ENCODE data around the gene CRACR2A.

DNA sequence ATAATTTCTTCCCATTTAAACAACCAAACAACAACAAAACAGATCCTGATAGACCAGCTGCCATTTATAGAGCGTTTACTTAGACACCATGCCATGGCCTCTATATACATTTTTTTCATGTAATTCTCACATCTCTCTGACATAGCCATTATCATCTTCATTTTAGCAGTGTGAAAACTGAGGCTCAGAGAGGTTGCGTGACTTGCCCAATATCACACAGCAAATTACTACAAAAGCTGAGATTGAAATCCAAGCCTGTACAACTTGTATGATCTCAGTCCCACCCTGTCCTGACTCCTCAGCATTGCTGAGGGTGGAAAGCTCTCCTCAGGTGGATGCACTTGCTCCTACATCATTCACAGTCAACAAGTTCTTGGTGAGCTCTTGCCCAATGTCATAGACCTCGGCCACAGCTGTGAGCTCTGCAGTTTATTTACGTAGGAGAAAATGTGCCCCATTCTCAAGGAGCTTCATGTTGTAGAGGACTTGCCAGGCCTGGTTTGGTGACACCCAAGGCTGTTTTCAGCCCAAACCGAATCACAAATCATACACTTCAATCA, 55.5 kb downstream of the CRACR2A start:
- TF ChIP-seq, protein P1, sequence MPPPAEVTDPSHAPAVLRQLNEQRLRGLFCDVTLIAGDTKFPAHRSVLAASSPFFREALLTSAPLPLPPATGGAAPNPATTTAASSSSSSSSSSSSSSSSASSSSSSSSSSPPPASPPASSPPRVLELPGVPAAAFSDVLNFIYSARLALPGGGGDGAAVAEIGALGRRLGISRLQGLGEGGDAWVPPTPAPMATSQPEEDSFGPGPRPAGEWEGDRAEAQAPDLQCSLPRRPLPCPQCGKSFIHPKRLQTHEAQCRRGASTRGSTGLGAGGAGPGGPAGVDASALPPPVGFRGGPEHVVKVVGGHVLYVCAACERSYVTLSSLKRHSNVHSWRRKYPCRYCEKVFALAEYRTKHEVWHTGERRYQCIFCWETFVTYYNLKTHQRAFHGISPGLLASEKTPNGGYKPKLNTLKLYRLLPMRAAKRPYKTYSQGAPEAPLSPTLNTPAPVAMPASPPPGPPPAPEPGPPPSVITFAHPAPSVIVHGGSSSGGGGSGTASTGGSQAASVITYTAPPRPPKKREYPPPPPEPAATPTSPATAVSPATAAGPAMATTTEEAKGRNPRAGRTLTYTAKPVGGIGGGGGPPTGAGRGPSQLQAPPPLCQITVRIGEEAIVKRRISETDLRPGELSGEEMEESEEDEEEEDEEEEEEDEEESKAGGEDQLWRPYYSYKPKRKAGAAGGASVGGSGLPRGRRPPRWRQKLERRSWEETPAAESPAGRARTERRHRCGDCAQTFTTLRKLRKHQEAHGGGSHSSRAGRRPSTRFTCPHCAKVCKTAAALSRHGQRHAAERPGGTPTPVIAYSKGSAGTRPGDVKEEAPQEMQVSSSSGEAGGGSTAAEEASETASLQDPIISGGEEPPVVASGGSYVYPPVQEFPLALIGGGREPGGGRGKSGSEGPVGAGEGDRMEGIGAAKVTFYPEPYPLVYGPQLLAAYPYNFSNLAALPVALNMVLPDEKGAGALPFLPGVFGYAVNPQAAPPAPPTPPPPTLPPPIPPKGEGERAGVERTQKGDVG (CRISPR knock-in tag; IDR thresholded peaks at IDR 0.05; ENCODE audit: borderline replicate concordance), result no peak
- TF ChIP-seq TCF12 (IDR thresholded peaks at IDR 0.05), result no peak
- no peak for TF ChIP-seq TCF12 (CRISPR knock-in tag; IDR thresholded peaks at IDR 0.05)
- TF ChIP-seq KDM2A (CRISPR knock-in tag; IDR thresholded peaks at IDR 0.05; ENCODE audit: borderline replicate concordance, low read depth), result no peak
- no peak for TF ChIP-seq CTCF (CRISPR knock-in tag; IDR thresholded peaks at IDR 0.05)
- no peak for TF ChIP-seq NR2F2 (IDR thresholded peaks at IDR 0.05; ENCODE audit: borderline replicate concordance, low read depth)
- no peak for TF ChIP-seq CHD2 (IDR thresholded peaks at IDR 0.05; ENCODE audit: low read depth, low read length)
- TF ChIP-seq POLR2AphosphoS5 (IDR thresholded peaks at IDR 0.05; ENCODE audit: low read depth, low read length), result no peak
- TF ChIP-seq SMC3 (IDR thresholded peaks at IDR 0.05; ENCODE audit: low read length), result no peak
- no peak for TF ChIP-seq MIER2 (CRISPR knock-in tag; IDR thresholded peaks at IDR 0.05)
- no peak for TF ChIP-seq ZNF549 (CRISPR knock-in tag; IDR thresholded peaks at IDR 0.05)
- no peak for TF ChIP-seq EZH2 (conservative IDR thresholded peaks at IDR 0.05; ENCODE audit: low read depth, low read length)
- no peak for TF ChIP-seq SSRP1 (CRISPR knock-in tag; IDR thresholded peaks at IDR 0.05)

Measured in HepG2 (cell line).